SK-N-SH (cell line): ENCODE measurements around the gene CRIP3.

Experiments
- CTCF ChIP-seq: fragments of 200-600 bp; sonication (generic); IDR thresholded peaks from 2 replicates; pipeline ENCODE4 v1.6.1; 2017; ENCODE audit warnings: antibody characterized with exemption, mild to moderate bottlenecking, moderate library complexity
- FOXM1 ChIP-seq: IDR thresholded peaks from 2 replicates; pipeline ENCODE4 v1.4.0; 2012; ENCODE audit warnings: low read depth, mild to moderate bottlenecking
- NFIC ChIP-seq: IDR thresholded peaks from 2 replicates; pipeline ENCODE4 v1.4.0; 2012; ENCODE audit warnings: borderline replicate concordance
- POLR2AphosphoS5 ChIP-seq: IDR thresholded peaks from 2 replicates; pipeline ENCODE4 v1.6.1; 2012; ENCODE audit warnings: low read depth, low read length
- RAD21 ChIP-seq: IDR thresholded peaks from 2 replicates; pipeline ENCODE4 v1.6.1; 2012; ENCODE audit warnings: mild to moderate bottlenecking, low read length
- TCF12 ChIP-seq: IDR thresholded peaks from 2 replicates; pipeline ENCODE4 v1.4.0; 2012
- TEAD4 ChIP-seq: IDR thresholded peaks from 2 replicates; pipeline ENCODE4 v1.4.0; 2012; ENCODE audit warnings: mild to moderate bottlenecking, borderline replicate concordance; ENCODE audit not compliant: insufficient read depth
- USF2 ChIP-seq: fragments of 150-350 bp; IDR thresholded peaks from 2 replicates; pipeline ENCODE4 v1.6.1; 2017; ENCODE audit warnings: antibody characterized with exemption, low read length, low read depth, borderline replicate concordance
- TF ChIP-seq, protein P1 (sequence below): IDR thresholded peaks from 2 replicates; pipeline ENCODE4 v1.6.1; 2012; ENCODE audit warnings: mild to moderate bottlenecking, low read depth, low read length, moderate library complexity
- TF ChIP-seq, protein P2 (sequence below): IDR thresholded peaks from 2 replicates; pipeline ENCODE4 v1.4.0; 2012; ENCODE audit warnings: low read depth, borderline replicate concordance

- TF ChIP-seq USF2: no peak
- TF ChIP-seq CTCF: no peak
- no peak for TF ChIP-seq TEAD4
- no peak for TF ChIP-seq FOXM1
- no peak for TF ChIP-seq RAD21
- no peak for TF ChIP-seq NFIC
- no peak for TF ChIP-seq TCF12
- TF ChIP-seq, protein P1, sequence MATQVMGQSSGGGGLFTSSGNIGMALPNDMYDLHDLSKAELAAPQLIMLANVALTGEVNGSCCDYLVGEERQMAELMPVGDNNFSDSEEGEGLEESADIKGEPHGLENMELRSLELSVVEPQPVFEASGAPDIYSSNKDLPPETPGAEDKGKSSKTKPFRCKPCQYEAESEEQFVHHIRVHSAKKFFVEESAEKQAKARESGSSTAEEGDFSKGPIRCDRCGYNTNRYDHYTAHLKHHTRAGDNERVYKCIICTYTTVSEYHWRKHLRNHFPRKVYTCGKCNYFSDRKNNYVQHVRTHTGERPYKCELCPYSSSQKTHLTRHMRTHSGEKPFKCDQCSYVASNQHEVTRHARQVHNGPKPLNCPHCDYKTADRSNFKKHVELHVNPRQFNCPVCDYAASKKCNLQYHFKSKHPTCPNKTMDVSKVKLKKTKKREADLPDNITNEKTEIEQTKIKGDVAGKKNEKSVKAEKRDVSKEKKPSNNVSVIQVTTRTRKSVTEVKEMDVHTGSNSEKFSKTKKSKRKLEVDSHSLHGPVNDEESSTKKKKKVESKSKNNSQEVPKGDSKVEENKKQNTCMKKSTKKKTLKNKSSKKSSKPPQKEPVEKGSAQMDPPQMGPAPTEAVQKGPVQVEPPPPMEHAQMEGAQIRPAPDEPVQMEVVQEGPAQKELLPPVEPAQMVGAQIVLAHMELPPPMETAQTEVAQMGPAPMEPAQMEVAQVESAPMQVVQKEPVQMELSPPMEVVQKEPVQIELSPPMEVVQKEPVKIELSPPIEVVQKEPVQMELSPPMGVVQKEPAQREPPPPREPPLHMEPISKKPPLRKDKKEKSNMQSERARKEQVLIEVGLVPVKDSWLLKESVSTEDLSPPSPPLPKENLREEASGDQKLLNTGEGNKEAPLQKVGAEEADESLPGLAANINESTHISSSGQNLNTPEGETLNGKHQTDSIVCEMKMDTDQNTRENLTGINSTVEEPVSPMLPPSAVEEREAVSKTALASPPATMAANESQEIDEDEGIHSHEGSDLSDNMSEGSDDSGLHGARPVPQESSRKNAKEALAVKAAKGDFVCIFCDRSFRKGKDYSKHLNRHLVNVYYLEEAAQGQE: no peak
- TF ChIP-seq POLR2AphosphoS5: no peak
- TF ChIP-seq, protein P2, sequence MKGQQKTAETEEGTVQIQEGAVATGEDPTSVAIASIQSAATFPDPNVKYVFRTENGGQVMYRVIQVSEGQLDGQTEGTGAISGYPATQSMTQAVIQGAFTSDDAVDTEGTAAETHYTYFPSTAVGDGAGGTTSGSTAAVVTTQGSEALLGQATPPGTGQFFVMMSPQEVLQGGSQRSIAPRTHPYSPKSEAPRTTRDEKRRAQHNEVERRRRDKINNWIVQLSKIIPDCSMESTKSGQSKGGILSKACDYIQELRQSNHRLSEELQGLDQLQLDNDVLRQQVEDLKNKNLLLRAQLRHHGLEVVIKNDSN: no peak
Observed at GRCh38 chr6:43269273-43270007, 39.2 kb downstream of the CRIP3 start.
